Measurements from ENCODE around the gene KCNQ1. TPM values are rescaled to one million over a fixed set of nuclear protein-coding genes. Genes with fewer than 3 reads are reported as not detected.

KCNQ1 gene
- total and polyA plus RNA-seq, 2 of the 13 experiments (the other 11 are each of a cell fraction or from before 2014, with no cell fraction given) = 0.02 to 0.08 TPM

- TF ChIP-seq, protein P1, sequence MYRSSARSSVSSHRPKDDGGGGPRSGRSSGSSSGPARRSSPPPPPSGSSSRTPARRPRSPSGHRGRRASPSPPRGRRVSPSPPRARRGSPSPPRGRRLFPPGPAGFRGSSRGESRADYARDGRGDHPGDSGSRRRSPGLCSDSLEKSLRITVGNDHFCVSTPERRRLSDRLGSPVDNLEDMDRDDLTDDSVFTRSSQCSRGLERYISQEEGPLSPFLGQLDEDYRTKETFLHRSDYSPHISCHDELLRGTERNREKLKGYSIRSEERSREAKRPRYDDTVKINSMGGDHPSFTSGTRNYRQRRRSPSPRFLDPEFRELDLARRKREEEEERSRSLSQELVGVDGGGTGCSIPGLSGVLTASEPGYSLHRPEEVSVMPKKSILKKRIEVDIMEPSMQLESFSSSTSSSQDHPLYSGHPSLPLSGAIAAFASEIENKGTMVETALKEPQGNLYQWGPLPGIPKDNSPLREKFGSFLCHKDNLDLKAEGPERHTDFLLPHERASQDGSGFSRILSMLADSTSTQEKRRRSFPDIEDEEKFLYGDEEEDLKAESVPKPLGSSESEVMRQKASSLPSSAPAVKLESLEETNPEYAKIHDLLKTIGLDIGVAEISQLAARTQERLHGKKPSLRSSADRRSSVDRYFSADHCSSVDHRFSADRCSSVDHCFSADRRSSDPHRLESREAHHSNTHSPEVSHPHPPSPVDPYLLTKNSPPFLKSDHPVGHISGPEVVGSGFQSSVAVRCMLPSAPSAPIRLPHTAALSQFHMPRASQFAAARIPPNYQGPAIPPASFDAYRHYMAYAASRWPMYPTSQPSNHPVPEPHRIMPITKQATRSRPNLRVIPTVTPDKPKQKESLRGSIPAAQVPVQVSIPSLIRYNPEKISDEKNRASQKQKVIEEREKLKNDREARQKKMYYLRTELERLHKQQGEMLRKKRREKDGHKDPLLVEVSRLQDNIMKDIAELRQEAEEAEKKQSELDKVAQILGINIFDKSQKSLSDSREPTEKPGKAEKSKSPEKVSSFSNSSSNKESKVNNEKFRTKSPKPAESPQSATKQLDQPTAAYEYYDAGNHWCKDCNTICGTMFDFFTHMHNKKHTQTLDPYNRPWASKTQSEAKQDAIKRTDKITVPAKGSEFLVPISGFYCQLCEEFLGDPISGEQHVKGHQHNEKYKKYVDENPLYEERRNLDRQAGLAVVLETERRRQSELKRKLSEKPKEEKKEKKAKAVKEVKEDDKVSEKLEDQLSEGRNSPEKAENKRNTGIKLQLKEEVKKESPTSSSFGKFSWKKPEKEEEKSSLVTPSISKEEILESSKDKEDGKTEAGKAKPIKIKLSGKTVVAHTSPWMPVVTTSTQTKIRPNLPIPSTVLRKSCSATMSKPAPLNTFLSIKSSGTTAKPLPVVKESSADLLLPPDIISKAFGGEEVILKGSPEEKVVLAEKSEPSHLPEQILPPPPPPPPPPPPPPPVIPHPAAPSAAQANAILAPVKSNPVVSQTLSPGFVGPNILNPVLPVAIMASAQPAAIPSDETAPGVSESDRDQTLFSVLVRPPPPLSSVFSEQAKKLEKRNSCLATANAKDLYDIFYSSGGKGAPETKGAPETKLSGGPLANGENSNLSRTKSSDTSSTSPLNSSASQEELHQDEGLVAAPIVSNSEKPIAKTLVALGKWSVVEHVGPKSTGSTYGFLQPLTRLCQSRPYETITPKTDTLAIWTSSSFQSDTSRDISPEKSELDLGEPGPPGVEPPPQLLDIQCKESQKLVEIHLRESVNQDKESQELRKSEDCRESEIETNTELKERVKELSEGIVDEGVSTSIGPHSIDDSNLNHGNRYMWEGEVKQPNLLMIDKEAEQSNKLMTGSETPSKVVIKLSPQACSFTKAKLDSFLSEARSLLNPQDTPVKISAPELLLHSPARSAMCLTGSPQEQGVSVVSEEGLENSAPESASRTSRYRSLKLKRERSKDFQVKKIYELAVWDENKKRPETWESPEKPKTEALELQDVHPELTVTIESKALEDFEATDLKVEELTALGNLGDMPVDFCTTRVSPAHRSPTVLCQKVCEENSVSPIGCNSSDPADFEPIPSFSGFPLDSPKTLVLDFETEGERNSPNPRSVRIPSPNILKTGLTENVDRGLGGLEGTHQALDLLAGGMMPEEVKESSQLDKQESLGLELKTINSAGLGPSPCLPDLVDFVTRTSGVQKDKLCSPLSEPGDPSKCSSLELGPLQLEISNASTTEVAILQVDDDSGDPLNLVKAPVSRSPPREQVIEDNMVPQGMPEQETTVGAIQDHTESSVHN (CRISPR knock-in tag; IDR thresholded peaks at IDR 0.05) = no peak
- TF ChIP-seq ZNF883 (CRISPR knock-in tag; IDR thresholded peaks at IDR 0.05; ENCODE audit: not compliant biosample characterization) (no peak), HOXA5 (CRISPR knock-in tag; IDR thresholded peaks at IDR 0.05) (0 out of 2 replicates have a peak, but pooled peaks have one; percentile 35), TMF1 (CRISPR knock-in tag; IDR thresholded peaks at IDR 0.05; ENCODE audit: low read depth) (no peak), ZNF446 (CRISPR knock-in tag; IDR thresholded peaks at IDR 0.05) (no peak), SRSF1 (optimal IDR thresholded peaks at IDR 0.05; ENCODE audit: low read depth, low read length) (no peak), ZNF510 (CRISPR knock-in tag; IDR thresholded peaks at IDR 0.05; ENCODE audit: low read depth) (no peak), ZNF431 (CRISPR knock-in tag; IDR thresholded peaks at IDR 0.05; ENCODE audit: borderline replicate concordance, low read depth) (no peak), RBM39 (IDR thresholded peaks at IDR 0.05; ENCODE audit: low read depth, low read length, poor library complexity, severe bottlenecking) (peak; percentile 80), MXI1 (IDR thresholded peaks at IDR 0.05; ENCODE audit: borderline replicate concordance, low read depth, low read length) (no peak; the same call in 2 of the 3 replicates), CEBPB (IDR thresholded peaks at IDR 0.05; ENCODE audit: borderline replicate concordance, low read depth, low read length) (no peak), ZSCAN30 (CRISPR knock-in tag; IDR thresholded peaks at IDR 0.05) (no peak), YEATS2 (CRISPR knock-in tag; IDR thresholded peaks at IDR 0.05; ENCODE audit: borderline replicate concordance) (no peak), GRHL1 (CRISPR knock-in tag; conservative IDR thresholded peaks at IDR 0.05) (no peak), SIX1 (CRISPR knock-in tag; IDR thresholded peaks at IDR 0.05; ENCODE audit: borderline replicate concordance) (no peak)
- TF ChIP-seq, protein P2, sequence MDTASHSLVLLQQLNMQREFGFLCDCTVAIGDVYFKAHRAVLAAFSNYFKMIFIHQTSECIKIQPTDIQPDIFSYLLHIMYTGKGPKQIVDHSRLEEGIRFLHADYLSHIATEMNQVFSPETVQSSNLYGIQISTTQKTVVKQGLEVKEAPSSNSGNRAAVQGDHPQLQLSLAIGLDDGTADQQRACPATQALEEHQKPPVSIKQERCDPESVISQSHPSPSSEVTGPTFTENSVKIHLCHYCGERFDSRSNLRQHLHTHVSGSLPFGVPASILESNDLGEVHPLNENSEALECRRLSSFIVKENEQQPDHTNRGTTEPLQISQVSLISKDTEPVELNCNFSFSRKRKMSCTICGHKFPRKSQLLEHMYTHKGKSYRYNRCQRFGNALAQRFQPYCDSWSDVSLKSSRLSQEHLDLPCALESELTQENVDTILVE (CRISPR knock-in tag; IDR thresholded peaks at IDR 0.05) = no peak
- TF ChIP-seq, protein P3, sequence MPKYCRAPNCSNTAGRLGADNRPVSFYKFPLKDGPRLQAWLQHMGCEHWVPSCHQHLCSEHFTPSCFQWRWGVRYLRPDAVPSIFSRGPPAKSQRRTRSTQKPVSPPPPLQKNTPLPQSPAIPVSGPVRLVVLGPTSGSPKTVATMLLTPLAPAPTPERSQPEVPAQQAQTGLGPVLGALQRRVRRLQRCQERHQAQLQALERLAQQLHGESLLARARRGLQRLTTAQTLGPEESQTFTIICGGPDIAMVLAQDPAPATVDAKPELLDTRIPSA (CRISPR knock-in tag; IDR thresholded peaks at IDR 0.05; ENCODE audit: borderline replicate concordance) = no peak
Measured at GRCh38 chr11:2420502-2421225, 24.1 kb upstream of the KCNQ1 start (continued).

Data from HepG2 (cell line).